SK-MEL-5 (cell line): ENCODE data around the gene KCNIP3. TPM values are rescaled to one million over a fixed set of nuclear protein-coding genes. Genes with fewer than 3 reads are reported as not detected.

ENCODE experiments used
- DNase-seq: peaks from one replicate; pipeline ENCODE4 v3.0.0-alpha.2; 2016; ENCODE audit warnings: low read depth, low spot score
- in situ Hi-C: cut with HindIII; loops from 2 replicates; pipeline ENCODE4 v1.10.0; 2016; ENCODE audit warnings: low sequenced_read_pairs, high pct_unique_total_duplicates, low pct_unique_long_range_greater_than_20kb
- total RNA-seq: library from RNA; depleted of rRNA; stranded (reverse); fragments of >200 nt; shearing (Covaris generic); gene quantifications from 2 replicates; pipeline ENCODE4 v1.2.3, GENCODE V29; 2014

KCNIP3 gene
- total RNA-seq, 1 experiment from 2014 or later, result 18.1 TPM

- in situ Hi-C loops, result no loop called here
- DNase-seq, result no peak
These were observed 84.4 kb downstream of the KCNIP3 start for GRCh38 chr2:95381212-95382191.

GRCh38 chr2:95382192-95382591 is 85.0 kb downstream of the KCNIP3 start:
- no peak for DNase-seq
- in situ Hi-C loops, result no loop called here

GRCh38 chr2:95382686-95383634 is 85.8 kb downstream of the KCNIP3 start:
- in situ Hi-C loops, result no loop called here

GRCh38 chr2:95383635-95384027 is 86.5 kb downstream of the KCNIP3 start:
- in situ Hi-C loops, result no loop called here
- no peak for DNase-seq

More at GRCh38 chr2:95382686-95383634, 85.8 kb downstream of the KCNIP3 start:
- DNase-seq, result no peak

GRCh38 chr2:95384854-95385569 is 87.9 kb downstream of the KCNIP3 start:
- in situ Hi-C loops, result no loop called here

GRCh38 chr2:95385570-95385984 is 88.4 kb downstream of the KCNIP3 start:
- in situ Hi-C loops, result no loop called here
- DNase-seq, result no peak

More at GRCh38 chr2:95384854-95385569, 87.9 kb downstream of the KCNIP3 start:
- peak; percentile 4 for DNase-seq

GRCh38 chr2:95386031-95386430 is 88.9 kb downstream of the KCNIP3 start:
- no peak for DNase-seq
- in situ Hi-C loops, result no loop called here

- in situ Hi-C loops, result no loop called here
These were observed 90.2 kb downstream of the KCNIP3 start for GRCh38 chr2:95387358-95387757.

GRCh38 chr2:95388091-95388692 is 91.0 kb downstream of the KCNIP3 start:
- in situ Hi-C loops, result no loop called here
- DNase-seq, result no peak

More at GRCh38 chr2:95387358-95387757, 90.2 kb downstream of the KCNIP3 start:
- DNase-seq, result no peak

GRCh38 chr2:95388856-95389244 is 91.7 kb downstream of the KCNIP3 start:
- DNase-seq, result no peak
- in situ Hi-C loops, result no loop called here

- in situ Hi-C loops, result no loop called here
- peak; percentile 69 for DNase-seq
These were observed 92.3 kb downstream of the KCNIP3 start for GRCh38 chr2:95389245-95390119.

GRCh38 chr2:95390272-95390880 is 93.2 kb downstream of the KCNIP3 start:
- DNase-seq, result no peak
- in situ Hi-C loops, result no loop called here

GRCh38 chr2:95390881-95391321 is 93.8 kb downstream of the KCNIP3 start:
- DNase-seq, result no peak
- in situ Hi-C loops, result no loop called here

- in situ Hi-C loops, result no loop called here
These were observed 94.6 kb downstream of the KCNIP3 start for GRCh38 chr2:95391641-95392310.

GRCh38 chr2:95392320-95392719 is 95.2 kb downstream of the KCNIP3 start:
- no peak for DNase-seq
- in situ Hi-C loops, result no loop called here

More at GRCh38 chr2:95391641-95392310, 94.6 kb downstream of the KCNIP3 start:
- DNase-seq, result no peak
